ENCODE data around the gene TGM5. TPM values are rescaled to one million over a fixed set of nuclear protein-coding genes. Genes with fewer than 3 reads are reported as not detected.

The TGM5 gene
- total and polyA plus RNA-seq, 10 donors, result 0.02 TPM; not detected in 9

- Histone ChIP-seq H3K36me3 (no peaks in the 10 kb centered on the region), H3K4me3 (no peak overlapping the region), H3K27me3 (replicated peaks in 1 of 7) (peaks cover 0 to 21% (median 2%) of the 10 kb centered on the region in 7 donors), H3K4me1 (no peaks in the 10 kb centered on the region), H3K27ac (no peak overlapping the region), H3K9me3 (no peaks in the 10 kb centered on the region)
- intact Hi-C loops (cut with DNase I; ENCODE audit: low total_unique reads), result no loop called here
- DNase-seq, result no peak
- no peak for TF ChIP-seq CTCF (IDR thresholded peaks at IDR 0.05 in 8 of 11, conservative IDR thresholded peaks at IDR 0.05 in 3 of 11)
- TF ChIP-seq POLR2AphosphoS5 (IDR thresholded peaks at IDR 0.05), result no peak
- TF ChIP-seq POLR2A (IDR thresholded peaks at IDR 0.05), result no peak
These were observed 33.2 kb upstream of the TGM5 start for GRCh38 chr15:43299884-43300283.

- TF ChIP-seq POLR2AphosphoS5 (IDR thresholded peaks at IDR 0.05), result no peak
- no peaks in the 10 kb centered on the region for H3K36me3 ChIP-seq
- no peaks in the 10 kb centered on the region for H3K9me3 ChIP-seq
- no peak for DNase-seq
- no peak overlapping the region for H3K4me3 ChIP-seq
- no peaks in the 10 kb centered on the region for H3K4me1 ChIP-seq
- no peak overlapping the region for H3K27ac ChIP-seq
- 86 to 96% (median 91%) methylated on average over 3 of the region's 3 CpGs for WGBS, 5 donors
- peaks cover 0 to 22% (median 7%) of the 10 kb centered on the region in 7 donors for H3K27me3 ChIP-seq (replicated peaks in 1 of 7)
- intact Hi-C loops (cut with DNase I; ENCODE audit: low total_unique reads), result no loop called here
These were observed 32.7 kb upstream of the TGM5 start for GRCh38 chr15:43299411-43299810.

GRCh38 chr15:43294091-43294706 is 27.5 kb upstream of the TGM5 start:
- intact Hi-C loops (cut with DNase I; ENCODE audit: low total_unique reads), result no loop called here
- no peak overlapping the region for H3K27ac ChIP-seq
- 69 to 84% (median 82%) methylated on average over 6 of the region's 6 CpGs for WGBS, 5 donors
- H3K4me3 ChIP-seq, result no peak overlapping the region
- TF ChIP-seq POLR2A (IDR thresholded peaks at IDR 0.05) (no peak), POLR2AphosphoS5 (IDR thresholded peaks at IDR 0.05) (no peak), CTCF (IDR thresholded peaks at IDR 0.05 in 8 of 11, conservative IDR thresholded peaks at IDR 0.05 in 3 of 11) (no peak)
- no peak for DNase-seq
- peaks cover 0 to 6% (median 0%) of the 10 kb centered on the region in 6 donors for H3K4me1 ChIP-seq
- no peaks in the 10 kb centered on the region for H3K9me3 ChIP-seq
- no peaks in the 10 kb centered on the region for H3K36me3 ChIP-seq
- H3K27me3 ChIP-seq (replicated peaks in 1 of 7), result peaks cover 0 to 41% (median 11%) of the 10 kb centered on the region in 7 donors

- H3K36me3 ChIP-seq, result no peaks in the 10 kb centered on the region
- H3K27me3 ChIP-seq (replicated peaks in 1 of 7), result peaks cover 0 to 40% (median 11%) of the 10 kb centered on the region in 7 donors
- 15 to 25% (median 20%) methylated on average over 12 to 21 of the region's 24 CpGs for WGBS, 5 donors
- intact Hi-C loops (cut with DNase I; ENCODE audit: low total_unique reads), result no loop called here
- TF ChIP-seq POLR2AphosphoS5 (IDR thresholded peaks at IDR 0.05), result no peak
- TF ChIP-seq POLR2A (IDR thresholded peaks at IDR 0.05), result no peak
- TF ChIP-seq CTCF (IDR thresholded peaks at IDR 0.05 in 8 of 11, conservative IDR thresholded peaks at IDR 0.05 in 3 of 11), result no peak
- no peak for DNase-seq
- no peak overlapping the region for H3K27ac ChIP-seq
- H3K4me1 ChIP-seq, result peaks cover 0 to 6% (median 0%) of the 10 kb centered on the region in 6 donors
- H3K9me3 ChIP-seq, result no peaks in the 10 kb centered on the region
- no peak overlapping the region for H3K4me3 ChIP-seq
These were observed 26.7 kb upstream of the TGM5 start for GRCh38 chr15:43293432-43293831.
